SU-DHL-6 (cell line): ENCODE data around the gene ZPBP.

Experiments used
- EZH2phosphoT487 ChIP-seq: fragments of 200-600 bp; sonication (generic), shearing (Covaris generic); conservative IDR thresholded peaks from 2 replicates; pipeline ENCODE4 v1.6.1; 2018; ENCODE audit warnings: mild to moderate bottlenecking, antibody characterized with exemption, low read length, moderate library complexity, mixed read lengths
- TF ChIP-seq, protein P1 (sequence below): fragments of 200-600 bp; sonication (generic); IDR thresholded peaks from one replicate; pipeline ENCODE4 v1.5.1; 2017; ENCODE audit warnings: antibody characterized with exemption, mild to moderate bottlenecking, low read length, moderate library complexity; ENCODE audit not compliant: insufficient read depth, poor library complexity, severe bottlenecking

DNA sequence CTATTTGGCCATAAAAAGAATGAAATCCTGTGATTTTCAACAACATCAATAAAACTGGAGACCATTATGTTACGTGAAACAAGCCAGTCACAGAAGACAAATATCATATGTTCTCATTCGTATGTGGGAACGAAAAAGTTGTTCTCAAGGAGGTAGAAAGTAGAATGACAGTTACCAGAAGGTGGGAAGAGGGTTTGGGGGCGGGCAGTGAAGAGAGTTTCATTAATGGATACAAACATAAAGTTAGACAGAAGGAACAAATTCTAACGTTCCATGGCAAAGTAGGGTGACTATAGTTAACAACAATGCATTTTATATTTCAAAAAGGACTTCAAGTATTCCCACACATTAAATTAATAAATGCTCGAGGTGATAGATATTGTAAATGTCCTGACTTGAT lies 97.4 kb downstream of the ZPBP start:
- TF ChIP-seq, protein P1, sequence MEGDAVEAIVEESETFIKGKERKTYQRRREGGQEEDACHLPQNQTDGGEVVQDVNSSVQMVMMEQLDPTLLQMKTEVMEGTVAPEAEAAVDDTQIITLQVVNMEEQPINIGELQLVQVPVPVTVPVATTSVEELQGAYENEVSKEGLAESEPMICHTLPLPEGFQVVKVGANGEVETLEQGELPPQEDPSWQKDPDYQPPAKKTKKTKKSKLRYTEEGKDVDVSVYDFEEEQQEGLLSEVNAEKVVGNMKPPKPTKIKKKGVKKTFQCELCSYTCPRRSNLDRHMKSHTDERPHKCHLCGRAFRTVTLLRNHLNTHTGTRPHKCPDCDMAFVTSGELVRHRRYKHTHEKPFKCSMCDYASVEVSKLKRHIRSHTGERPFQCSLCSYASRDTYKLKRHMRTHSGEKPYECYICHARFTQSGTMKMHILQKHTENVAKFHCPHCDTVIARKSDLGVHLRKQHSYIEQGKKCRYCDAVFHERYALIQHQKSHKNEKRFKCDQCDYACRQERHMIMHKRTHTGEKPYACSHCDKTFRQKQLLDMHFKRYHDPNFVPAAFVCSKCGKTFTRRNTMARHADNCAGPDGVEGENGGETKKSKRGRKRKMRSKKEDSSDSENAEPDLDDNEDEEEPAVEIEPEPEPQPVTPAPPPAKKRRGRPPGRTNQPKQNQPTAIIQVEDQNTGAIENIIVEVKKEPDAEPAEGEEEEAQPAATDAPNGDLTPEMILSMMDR: no peak
- no peak for TF ChIP-seq EZH2phosphoT487
